ENCODE measurements around the gene FAM83D.

- TF ChIP-seq CTCF (IDR thresholded peaks at IDR 0.05), result no peak
- no peak for TF ChIP-seq EZH2 (IDR thresholded peaks at IDR 0.05)
These were observed 59.5 kb downstream of the FAM83D start for GRCh38 chr20:38985603-38986170.

Data from neural progenitor cell (in vitro differentiated cells).